Vagina (tissue), 2 donors: ENCODE data around the gene KRTAP9-1.

ENCODE experiments used
- CTCF ChIP-seq, 3 experiments: fragments of 450-650 bp in 2 of 3; fragments of 200-600 bp in 1 of 3; sonication (generic) in 1 of 3; IDR thresholded peaks; one replicate each; pipeline ENCODE4 v1.5.1; 2017 to 2019; ENCODE audit warnings: antibody characterized with exemption in 3 of 3, mild to moderate bottlenecking in 2 of 3, moderate library complexity in 2 of 3
- POLR2A ChIP-seq, 2 donors: fragments of 450-650 bp; IDR thresholded peaks; one replicate each; pipeline ENCODE4 v1.6.1; 2017; ENCODE audit warnings: antibody characterized with exemption in 2 of 2, mild to moderate bottlenecking in 2 of 2, moderate library complexity in 2 of 2

- no peak for TF ChIP-seq CTCF (IDR thresholded peaks at IDR 0.05)
- no peak for TF ChIP-seq POLR2A (IDR thresholded peaks at IDR 0.05)
Observed at GRCh38 chr17:41190328-41190727, 641 bp downstream of the KRTAP9-1 start.
